GM10266 (cell line): Measurements from ENCODE around the gene DNAJC3.
"Not testable (repeated sequence)": the region's sequence is repeated elsewhere in the genome, so short reads cannot be mapped to it uniquely, and the experiment has no call there.

Source experiments
- DNase-seq: peaks from one replicate; pipeline ENCODE4 v3.0.0; 2012; ENCODE audit errors: extremely low spot score
- CTCF ChIP-seq: IDR thresholded peaks from 2 replicates; pipeline ENCODE4 v1.5.1; 2012; ENCODE audit warnings: mild to moderate bottlenecking, low read depth; ENCODE audit not compliant: control insufficient read depth, insufficient read depth; ENCODE audit errors: missing control alignments

Gene DNAJC3

GRCh38 chr13:95650696-95651095 lies 26.2 kb upstream of the DNAJC3 start:
- TF ChIP-seq CTCF: no peak

GRCh38 chr13:95652244-95652764 lies 24.6 kb upstream of the DNAJC3 start:
- DNase-seq: no peak
- no peak for TF ChIP-seq CTCF

More at GRCh38 chr13:95650696-95651095, 26.2 kb upstream of the DNAJC3 start:
- no peak for DNase-seq

GRCh38 chr13:95652821-95653220 lies 24.1 kb upstream of the DNAJC3 start:
- TF ChIP-seq CTCF: no peak
- DNase-seq: no peak

- no peak for DNase-seq
- TF ChIP-seq CTCF: no peak
These were observed 20.4 kb upstream of the DNAJC3 start for GRCh38 chr13:95656386-95657015.

GRCh38 chr13:95659500-95659899 lies 17.4 kb upstream of the DNAJC3 start:
- TF ChIP-seq CTCF: no peak
- no peak for DNase-seq

- TF ChIP-seq CTCF: peak; percentile 43
- no peak for DNase-seq
These were observed 15.9 kb upstream of the DNAJC3 start for GRCh38 chr13:95660981-95661581.

- not testable (repeated sequence) for DNase-seq
These were observed 9.7 kb upstream of the DNAJC3 start for GRCh38 chr13:95667235-95667634.
